AG09309 (cell line): Measurements from ENCODE around the gene NKG7.

Experiments
- DNase-seq: peaks from one replicate; pipeline ENCODE4 v3.0.0-alpha.2; 2010; ENCODE audit warnings: low read depth
- H3K4me3 ChIP-seq: 2 replicates; pipeline ENCODE4 v1.5.1; 2011; ENCODE audit warnings: mild to moderate bottlenecking, low read depth, low read length, moderate library complexity; ENCODE audit not compliant: control insufficient read depth
- CTCF ChIP-seq: IDR thresholded peaks from 2 replicates; pipeline ENCODE4 v1.5.1; 2011; ENCODE audit warnings: mild to moderate bottlenecking, low read depth, low read length, inconsistent platforms; ENCODE audit not compliant: insufficient read depth, control insufficient read depth; ENCODE audit errors: missing control alignments

The NKG7 gene

DNA sequence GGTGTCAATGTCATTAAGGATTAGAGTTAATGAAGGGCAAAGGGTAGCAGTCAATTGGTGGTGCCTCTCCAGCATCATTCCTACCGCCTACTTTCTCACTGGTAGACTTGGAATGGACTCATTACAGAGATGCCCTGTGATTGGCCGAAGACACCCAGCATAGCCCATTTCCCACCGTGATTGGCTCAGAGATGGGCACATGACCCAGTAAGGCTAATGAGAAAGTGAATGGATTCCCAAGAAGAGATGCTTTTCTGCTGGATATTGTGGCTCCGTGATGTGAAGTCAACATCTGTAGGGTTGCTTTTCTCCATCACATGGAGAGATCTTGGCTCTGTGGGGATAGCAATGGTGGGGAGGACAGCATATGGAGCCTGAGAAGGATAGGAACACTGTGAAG lies 42.1 kb downstream of the NKG7 start:
- H3K4me3 ChIP-seq: no peak overlapping the region
- TF ChIP-seq CTCF: no peak
- DNase-seq: no peak

DNA sequence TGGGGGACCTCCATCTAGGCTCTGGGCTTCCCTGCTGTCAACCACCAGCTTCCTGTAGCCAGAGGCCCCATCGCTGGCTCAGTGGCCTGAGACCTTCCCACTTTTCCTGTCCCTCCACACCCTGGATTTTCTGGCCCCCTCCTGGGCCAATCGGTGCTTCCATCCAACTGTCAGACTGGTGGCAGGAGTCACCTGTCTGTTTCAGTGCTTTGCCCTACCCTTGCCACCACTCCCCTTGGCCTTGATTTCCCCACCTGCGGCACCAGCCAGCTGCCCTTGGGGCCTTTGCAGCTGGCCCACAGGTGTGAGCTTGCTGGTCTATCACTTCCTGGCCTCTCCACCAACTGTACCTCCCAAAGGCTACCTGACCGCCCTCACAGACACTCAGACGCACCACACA lies 43.0 kb downstream of the NKG7 start:
- H3K4me3 ChIP-seq: no peak overlapping the region
- no peak for TF ChIP-seq CTCF
- DNase-seq: no peak

GRCh38 chr19:51327066-51328001 lies 45.1 kb downstream of the NKG7 start:
- TF ChIP-seq CTCF: no peak
- no peak overlapping the region for H3K4me3 ChIP-seq
- DNase-seq: no peak

DNA sequence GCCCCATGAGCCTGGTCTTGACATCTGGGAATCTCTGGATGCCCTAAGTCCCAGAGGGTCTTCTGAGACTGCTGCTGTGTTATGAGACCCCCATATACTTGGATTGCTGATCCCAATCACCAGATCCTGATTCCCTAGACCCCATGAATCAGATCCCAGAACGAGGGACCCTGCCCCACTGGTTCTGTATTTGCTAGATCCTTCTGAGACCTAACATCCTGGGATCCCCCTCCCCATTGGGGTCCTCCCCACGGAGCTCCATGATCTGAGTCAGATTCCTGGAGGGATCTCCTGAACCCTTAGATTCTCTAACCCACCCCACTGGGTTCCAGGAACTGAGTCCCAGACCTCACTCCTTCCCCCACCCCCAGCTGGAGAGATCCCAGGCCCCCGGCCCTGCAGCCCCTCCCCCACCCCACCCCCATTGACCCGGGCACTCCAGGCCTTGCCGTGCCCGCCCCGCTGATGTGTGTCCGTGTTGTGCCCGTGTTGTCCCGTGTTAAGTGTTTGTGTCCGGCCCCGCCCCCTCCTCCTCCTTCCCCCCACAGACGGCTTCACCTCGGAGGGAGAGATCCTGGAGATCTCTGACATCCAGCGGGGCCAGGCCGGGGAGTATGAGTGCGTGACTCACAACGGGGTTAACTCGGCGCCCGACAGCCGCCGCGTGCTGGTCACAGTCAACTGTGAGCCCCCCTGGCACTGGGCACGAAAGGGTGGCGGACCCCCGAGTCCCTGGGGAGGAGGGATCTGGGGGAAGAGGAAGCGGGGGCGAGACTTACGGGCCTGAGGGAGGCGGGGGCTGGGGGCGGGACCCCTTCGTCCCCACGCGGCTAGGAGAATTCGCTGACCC lies 46.0 kb downstream of the NKG7 start:
- H3K4me3 ChIP-seq: no peak overlapping the region
- DNase-seq: no peak
- no peak for TF ChIP-seq CTCF

DNA sequence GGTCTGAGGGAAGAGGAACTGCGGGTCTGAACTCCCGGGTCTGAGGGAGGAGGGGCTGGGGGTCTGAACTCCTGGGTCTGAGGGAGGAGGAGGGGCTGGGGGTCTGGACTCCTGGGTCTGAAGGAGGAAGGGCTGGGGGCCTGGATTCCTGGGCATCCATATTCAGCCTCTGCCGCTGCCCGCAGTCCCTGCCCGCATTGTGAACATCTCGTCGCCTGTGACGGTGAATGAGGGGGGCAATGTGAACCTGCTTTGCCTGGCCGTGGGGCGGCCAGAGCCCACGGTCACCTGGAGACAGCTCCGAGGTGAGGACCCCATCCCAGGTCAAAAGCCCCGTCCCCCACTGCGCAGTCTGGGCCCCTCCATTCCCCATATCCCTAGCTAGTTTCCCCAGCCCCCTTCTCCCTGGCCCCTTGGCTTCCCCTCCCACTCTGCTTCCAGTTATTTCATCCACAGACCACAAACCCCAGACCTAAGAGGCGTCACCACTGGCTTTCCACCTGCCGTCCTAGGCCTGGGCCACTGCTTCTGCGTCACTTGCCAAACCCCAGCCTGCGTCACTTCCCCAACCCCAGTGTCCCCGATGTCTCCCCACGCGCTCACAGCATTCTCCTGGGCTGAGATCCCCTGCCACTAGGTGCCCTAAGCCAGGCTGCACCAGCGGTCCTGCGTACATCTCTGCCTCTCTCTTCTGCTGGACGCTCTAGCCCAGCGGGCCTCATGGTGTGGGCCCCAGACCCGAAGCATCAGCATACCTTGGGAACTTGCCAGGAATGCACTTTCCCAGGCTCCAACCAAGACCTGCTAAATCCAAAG lies 47.1 kb downstream of the NKG7 start:
- no peak for TF ChIP-seq CTCF
- H3K4me3 ChIP-seq: no peak overlapping the region
- DNase-seq: no peak

DNA sequence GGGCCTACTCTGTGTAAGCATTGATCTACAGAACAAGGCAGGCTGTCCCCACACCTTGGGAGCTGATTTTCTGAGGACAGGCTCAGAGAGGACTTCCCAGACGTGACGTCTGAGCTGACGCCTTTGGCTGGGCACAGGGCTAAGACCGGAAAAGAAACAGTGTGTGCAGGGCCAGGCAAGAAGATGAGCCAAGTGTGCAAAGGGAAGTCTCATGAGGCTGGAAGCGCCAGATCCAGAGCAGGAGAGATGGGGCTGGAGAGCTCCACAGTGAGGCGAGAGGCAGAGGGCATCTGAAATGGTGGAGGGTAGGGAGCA lies 48.3 kb downstream of the NKG7 start:
- H3K4me3 ChIP-seq: no peak overlapping the region
- no peak for TF ChIP-seq CTCF
- DNase-seq: no peak
